ENCODE data around the gene RAPGEF1.
"Not testable (repeated sequence)": the region's sequence is repeated elsewhere in the genome, so short reads cannot be mapped to it uniquely, and the experiment has no call there.

The RAPGEF1 gene

GRCh38 chr9:131555841-131556673 lies 183.8 kb downstream of the RAPGEF1 start:
- DNase-seq (ENCODE audit: low spot score): no peak

GRCh38 chr9:131554843-131555351 lies 185.0 kb downstream of the RAPGEF1 start:
- no peak for DNase-seq (ENCODE audit: low spot score)

DNA sequence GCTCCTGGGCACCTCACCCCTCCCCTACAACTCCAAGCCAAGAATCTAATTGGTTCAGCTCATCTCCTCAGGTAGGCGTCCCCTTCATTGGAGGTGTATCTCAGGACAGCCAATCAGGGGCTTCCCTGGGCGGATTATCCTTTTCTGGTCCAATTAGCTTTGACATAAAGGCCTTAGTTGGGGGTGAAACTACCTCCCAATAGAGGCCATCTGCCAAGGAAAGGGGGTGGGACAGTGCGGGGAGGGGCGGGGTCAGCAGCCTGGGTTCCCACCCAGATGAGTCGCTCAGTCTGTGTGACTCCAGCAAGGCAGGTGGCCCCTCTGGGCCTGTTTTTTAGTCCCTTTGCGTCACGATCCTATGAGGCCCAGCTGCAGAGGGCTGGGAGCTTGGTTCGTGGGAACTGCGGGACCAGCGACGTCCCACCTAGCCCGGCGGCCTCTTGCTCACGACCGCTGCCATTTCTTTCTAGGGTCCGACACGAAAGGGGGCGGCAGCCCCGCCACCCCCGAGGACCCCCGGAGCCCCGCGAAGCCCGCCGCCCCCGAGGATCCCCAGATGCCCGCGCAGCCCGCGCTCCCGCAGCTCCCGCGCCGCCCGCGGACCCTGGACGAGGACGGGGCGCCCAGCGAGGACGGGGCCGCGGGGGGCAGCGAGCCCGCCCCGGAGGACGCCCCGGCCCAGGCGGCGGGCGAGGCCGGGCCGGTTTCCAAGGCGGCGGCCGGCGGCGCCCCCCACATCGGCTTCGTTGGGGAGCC lies 185.6 kb downstream of the RAPGEF1 start:
- no peak for DNase-seq (ENCODE audit: low spot score)

DNA sequence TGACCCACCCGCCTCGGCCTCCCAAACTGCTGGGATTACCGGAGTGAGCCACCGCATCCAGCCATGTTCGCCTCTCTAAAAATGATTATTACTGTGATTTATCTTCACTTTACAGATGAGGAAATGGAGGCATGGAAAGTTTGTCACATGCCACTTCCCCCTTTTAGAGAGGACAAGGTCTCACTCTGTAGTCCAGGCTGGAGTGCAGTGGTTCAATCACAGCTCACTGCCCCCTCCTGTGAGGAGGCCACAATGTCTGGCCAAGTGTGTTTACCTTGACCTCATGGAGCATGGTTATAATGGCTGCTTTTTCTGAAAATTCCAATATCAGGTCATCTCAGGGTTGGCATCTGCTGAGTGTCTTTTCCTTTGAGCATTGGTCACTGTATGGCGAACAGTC lies 187.8 kb downstream of the RAPGEF1 start:
- no peak for DNase-seq (ENCODE audit: low spot score)

GRCh38 chr9:131550465-131550864 lies 189.4 kb downstream of the RAPGEF1 start:
- not testable (repeated sequence) for DNase-seq (ENCODE audit: low spot score)

- not testable (repeated sequence) for DNase-seq (ENCODE audit: low spot score)
Measured at GRCh38 chr9:131549186-131549585, 190.7 kb downstream of the RAPGEF1 start.

DNA sequence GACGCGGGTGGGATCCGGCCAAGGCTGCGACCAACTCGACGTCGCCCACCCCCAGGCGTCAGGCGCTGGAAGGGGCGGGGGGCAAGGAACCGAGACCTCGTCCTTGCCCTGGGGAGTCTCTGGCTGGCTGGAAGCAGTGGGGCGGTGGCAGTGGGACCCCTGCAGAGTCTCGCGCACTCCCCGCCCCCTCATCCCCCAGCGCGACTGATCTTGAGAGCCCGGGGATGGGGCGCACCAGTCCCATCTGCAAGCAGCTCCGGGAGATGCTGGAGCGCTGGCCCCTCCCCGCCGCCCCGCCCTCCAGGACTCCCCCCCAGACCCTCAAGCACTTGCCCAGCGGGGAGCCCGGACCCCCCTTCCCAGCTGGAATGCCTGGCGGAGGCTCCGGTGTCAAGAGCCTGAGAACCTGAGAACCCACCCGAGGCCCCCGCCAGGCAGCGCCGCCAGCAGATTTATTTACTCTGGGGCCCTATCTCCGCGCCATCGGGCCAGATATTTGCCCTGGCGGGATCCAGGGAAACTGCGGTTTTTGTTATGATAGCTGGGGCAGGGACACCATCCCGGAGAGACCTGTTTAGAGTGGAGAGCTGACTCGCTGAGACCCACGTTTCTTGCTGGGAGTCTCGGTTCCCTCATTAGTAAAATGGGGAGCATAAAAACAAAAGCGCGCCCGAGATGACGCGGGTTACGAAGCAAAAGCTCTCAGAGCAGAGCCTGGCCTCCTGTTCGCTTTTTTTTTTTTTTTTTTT lies 193.4 kb downstream of the RAPGEF1 start:
- no peak for DNase-seq (ENCODE audit: low spot score)

DNA sequence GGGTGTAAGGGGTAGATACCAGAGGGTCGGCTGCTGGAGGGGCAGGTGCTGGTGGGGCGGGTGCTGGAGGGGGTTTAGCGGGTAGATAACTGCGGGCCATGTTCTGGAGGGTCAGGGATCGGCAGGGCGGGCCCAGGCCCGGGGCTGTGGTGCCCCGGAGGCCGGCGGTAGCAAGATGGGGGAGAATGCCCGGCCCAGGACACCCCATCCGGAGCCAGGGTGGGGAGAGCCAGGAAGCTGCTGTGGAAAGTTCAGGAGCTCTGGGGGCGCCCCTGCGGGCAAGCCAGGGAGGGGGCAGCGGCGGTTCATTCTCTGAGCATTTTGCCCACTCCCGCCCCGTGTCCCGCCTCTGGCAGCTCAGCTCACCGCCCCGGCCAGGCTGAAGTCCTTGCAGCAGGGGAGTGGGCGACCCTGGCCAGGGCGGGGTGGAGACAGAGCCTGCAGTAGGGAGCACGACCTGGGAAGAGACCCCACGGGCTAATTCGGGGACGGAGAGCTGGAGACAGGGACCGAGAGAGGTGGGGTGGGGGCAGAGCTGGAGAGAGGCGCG lies 194.0 kb downstream of the RAPGEF1 start:
- no peak for DNase-seq (ENCODE audit: low spot score)

GRCh38 chr9:131545003-131545785 lies 194.7 kb downstream of the RAPGEF1 start, which contains the start of gene PRRT1B:
Gene PRRT1B, plus strand, starts transcription at chr9:131545523. Its CDS starts 93 bp downstream, at chr9:131545616.
- no peak for DNase-seq (ENCODE audit: low spot score)

GRCh38 chr9:131543141-131543540 lies 196.7 kb downstream of the RAPGEF1 start:
- no peak for DNase-seq (ENCODE audit: low spot score)

DNA sequence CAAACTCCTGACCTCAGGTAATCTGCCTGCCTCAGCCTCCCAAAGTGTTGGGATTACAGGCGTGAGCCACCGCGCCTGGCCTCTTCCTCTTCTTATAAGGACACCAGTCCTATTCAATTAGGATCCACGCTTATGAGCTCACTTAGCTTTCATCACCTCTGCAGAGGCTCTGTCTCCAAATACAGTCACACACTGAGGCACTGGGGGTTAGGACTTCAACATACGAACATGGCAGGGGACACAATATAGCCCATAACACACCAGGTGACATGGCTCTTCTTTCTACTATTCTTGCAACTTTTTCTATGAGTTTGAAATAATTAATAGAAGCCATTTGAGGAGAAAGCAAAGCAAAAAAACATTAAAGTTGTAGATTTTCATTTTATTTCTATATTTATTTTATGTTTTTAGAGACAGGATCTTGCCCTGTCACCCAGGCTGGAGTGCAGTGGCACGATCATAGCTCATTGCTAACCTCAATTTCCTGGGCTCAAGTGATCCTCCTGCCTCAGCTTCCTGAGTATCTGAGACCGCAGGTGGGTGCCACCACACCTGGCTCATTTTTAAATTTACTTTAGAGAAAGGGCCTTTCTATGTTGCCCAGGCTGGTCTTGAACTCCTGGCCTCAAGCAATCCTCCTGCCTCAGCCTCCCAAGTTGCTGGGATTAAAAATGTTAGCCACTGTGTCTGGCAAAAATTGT lies 200.5 kb downstream of the RAPGEF1 start:
- peak; percentile 50 for DNase-seq (ENCODE audit: low spot score)

GRCh38 chr9:131537946-131538345 lies 201.9 kb downstream of the RAPGEF1 start:
- DNase-seq (ENCODE audit: low spot score): no peak

DNA sequence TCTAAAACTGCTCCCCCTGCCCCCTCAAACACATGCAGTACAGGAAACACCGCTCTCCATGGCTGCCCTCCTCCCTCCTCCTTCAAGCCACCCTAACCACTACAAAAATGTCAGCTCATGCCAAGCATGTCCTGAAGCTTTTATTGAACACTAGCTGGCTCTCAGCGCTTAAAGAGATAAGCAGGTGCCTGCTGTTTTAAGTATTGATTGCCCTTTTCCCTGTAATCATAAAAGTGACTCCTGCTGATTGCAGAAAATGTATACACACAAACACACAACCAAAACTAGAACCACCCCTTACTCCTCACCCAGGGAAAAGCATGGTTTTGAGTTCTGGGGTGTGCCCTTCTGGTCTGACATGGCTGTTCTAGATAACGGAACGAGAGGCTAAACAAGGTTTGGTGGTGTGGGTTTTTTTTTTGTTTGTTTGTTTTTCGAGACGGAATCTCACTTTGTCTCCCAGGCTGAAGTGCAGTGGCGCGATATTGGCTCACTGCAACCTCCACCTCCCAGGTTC lies 205.1 kb downstream of the RAPGEF1 start:
- DNase-seq (ENCODE audit: low spot score): peak; percentile 10

- peak; percentile 66 for DNase-seq (ENCODE audit: low spot score)
Measured at GRCh38 chr9:131530920-131531832, 208.7 kb downstream of the RAPGEF1 start, which contains the start of gene UCK1. Gene UCK1, minus strand, starts transcription at chr9:131531263. Its CDS starts 89 bp downstream, at chr9:131531174.

- no peak for DNase-seq (ENCODE audit: low spot score)
Measured at GRCh38 chr9:131530546-131530919, 209.3 kb downstream of the RAPGEF1 start.

GRCh38 chr9:131529597-131530545 lies 210.0 kb downstream of the RAPGEF1 start:
- DNase-seq (ENCODE audit: low spot score): no peak

DNA sequence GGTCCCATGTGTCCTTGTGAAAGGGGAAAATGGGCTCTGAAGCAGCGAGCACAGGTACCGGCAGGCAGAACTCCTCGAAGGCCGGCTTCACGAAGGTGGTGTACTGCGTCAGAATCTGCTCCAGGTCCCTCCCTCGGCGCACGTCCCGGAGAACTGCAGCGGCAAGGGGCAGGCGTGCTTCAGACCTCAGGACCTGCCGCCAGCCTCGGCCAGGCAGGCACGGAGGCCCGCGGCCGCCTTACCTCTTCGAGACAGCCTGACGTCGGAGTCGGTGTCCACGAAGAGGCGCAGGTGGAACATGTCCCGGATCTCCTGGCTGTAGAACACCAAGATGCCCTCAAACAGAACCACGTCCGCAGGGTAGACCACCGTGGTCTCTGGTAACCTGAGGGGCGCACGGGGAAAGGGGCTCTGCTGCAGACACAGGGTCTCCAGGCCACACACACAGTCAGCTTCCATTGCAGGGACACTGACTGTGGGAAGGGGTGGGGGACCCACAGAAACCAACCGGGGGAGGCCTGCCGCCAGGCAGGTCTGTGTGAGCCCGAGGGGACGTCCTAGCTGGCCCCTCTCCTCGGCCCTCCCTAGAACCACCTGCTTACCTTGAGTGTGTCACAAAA lies 210.9 kb downstream of the RAPGEF1 start:
- no peak for DNase-seq (ENCODE audit: low spot score)

All from CD4-positive, alpha-beta T cell treated with Interleukin-2 at 100 ng/mL for 4 hours (primary cell).